ENCODE results near the gene ASTN1. TPM values are rescaled to one million over a fixed set of nuclear protein-coding genes. Genes with fewer than 3 reads are reported as not detected.

Gene ASTN1
- total and polyA plus RNA-seq, 2 of the 4 experiments (the other 2 are of a cell fraction) = under 0.01 to 0.07 TPM

- H2AK9ac ChIP-seq (replicated peaks; ENCODE audit: low read depth, low read length, poor library complexity) = no peak overlapping the region
- no peak overlapping the region for H4K91ac ChIP-seq (ENCODE audit: insufficient read depth, low read depth, low read length)
- H2BK120ac ChIP-seq (ENCODE audit: low read depth, low read length) = no peak overlapping the region
- TF ChIP-seq BHLHE40 (IDR thresholded peaks at IDR 0.05; ENCODE audit: low read depth, low read length) = no peak
- no peak for TF ChIP-seq CHD1 (IDR thresholded peaks at IDR 0.05; ENCODE audit: low read depth, low read length)
- TF ChIP-seq ELK1 (IDR thresholded peaks at IDR 0.05; ENCODE audit: borderline replicate concordance, low read depth, low read length) = no peak
- no peak for TF ChIP-seq NFE2L2 (IDR thresholded peaks at IDR 0.05; ENCODE audit: low read depth, low read length)
- no peak for TF ChIP-seq USF2 (IDR thresholded peaks at IDR 0.05; ENCODE audit: low read depth, low read length)
- H4K20me1 ChIP-seq (ENCODE audit: insufficient read depth, low read length) = no peaks in the 10 kb centered on the region
- no peak overlapping the region for H3K56ac ChIP-seq (ENCODE audit: extremely low read depth, insufficient read depth, low read length)
- BruUV-seq (replicated peaks) = no TSS peak
- H3K4ac ChIP-seq (ENCODE audit: low read depth, low read length) = no peak overlapping the region
- no peak for ATAC-seq (ENCODE audit: low read depth)
- H4K8ac ChIP-seq (ENCODE audit: low read depth in 2 of 2, low read length in 2 of 2) = no peak overlapping the region
- intact Hi-C loops (cut with micrococcal nuclease) (no loop called here), in situ Hi-C loops (cut with MboI; ENCODE audit: low sequenced_read_pairs) (no loop called here), dilution Hi-C loops (cut with HindIII; ENCODE audit: low sequenced_read_pairs, unreplicated experiment) (no loop called here)
- H3K9me3 ChIP-seq (ENCODE audit: control insufficient read depth, insufficient read depth, low read length) = no peaks in the 10 kb centered on the region
- no peaks in the 10 kb centered on the region for H3K27me3 ChIP-seq (ENCODE audit: control insufficient read depth, insufficient read depth, low read length)
- H3K36me3 ChIP-seq (ENCODE audit: control insufficient read depth, insufficient read depth, low read length) = no peaks in the 10 kb centered on the region
- H3K14ac ChIP-seq (replicated peaks; ENCODE audit: low read depth, low read length) = no peak overlapping the region
- H3K4me1 ChIP-seq (ENCODE audit: control insufficient read depth, insufficient read depth, low read length) = no peaks in the 10 kb centered on the region
- POLR2A ChIA-PET (ENCODE audit: unreplicated experiment) = no interaction called here
- H3K4me2 ChIP-seq (ENCODE audit: low read depth, low read length) = no peak overlapping the region
- H2BK15ac ChIP-seq (ENCODE audit: low read depth, low read length) = no peak overlapping the region
- H4K5ac ChIP-seq (ENCODE audit: low read depth, low read length) = no peak overlapping the region
- H3K9me1 ChIP-seq (ENCODE audit: insufficient read depth, low read length) = no peaks in the 10 kb centered on the region
- no peak overlapping the region for H2BK20ac ChIP-seq (ENCODE audit: low read depth, low read length)
- no peak overlapping the region for H3K23ac ChIP-seq (ENCODE audit: low read depth, low read length)
- no peak overlapping the region for H3K27ac ChIP-seq (ENCODE audit: insufficient read depth, low read length)
- H3K79me1 ChIP-seq (ENCODE audit: low read depth in 1 of 2, low read length in 2 of 2) = no peaks in the 10 kb centered on the region
- H2AFZ ChIP-seq (replicated peaks; ENCODE audit: low read length, poor library complexity) = no peak overlapping the region
- WGBS, 2 experiments (ENCODE audit: extremely low coverage in 2 of 2, insufficient read length in 1 of 2) = no CpG with 5 or more reads among the region's 1 CpG
- H3K4me3 ChIP-seq (ENCODE audit: insufficient read depth, low read depth, low read length) = no peak overlapping the region
- no peak overlapping the region for H3K18ac ChIP-seq (ENCODE audit: low read depth, low read length)
- H2AK5ac ChIP-seq (ENCODE audit: low read depth, low read length) = no peak overlapping the region
- no peak overlapping the region for H2BK5ac ChIP-seq (ENCODE audit: low read depth, low read length, poor library complexity, severe bottlenecking)
- H3K9ac ChIP-seq (ENCODE audit: low read depth, low read length) = no peak overlapping the region
- CTCF ChIA-PET = interaction anchor here (0.9 kb wide), 1 partner anchor 91 kb away, joined by 3 read pairs; no protein-coding TSS in a partner anchor
- DNase-seq = no peak
Observed at GRCh38 chr1:177091040-177091439, 73.5 kb downstream of the ASTN1 start.

Measured in IMR-90 (cell line).